Panc1 (cell line): Measurements from ENCODE around the gene USP28.

Experiments
- POLR2AphosphoS5 ChIP-seq: IDR thresholded peaks from 2 replicates; pipeline ENCODE4 v1.6.1; 2012; ENCODE audit warnings: mild to moderate bottlenecking, low read depth, low read length, moderate library complexity
- SIN3A ChIP-seq: IDR thresholded peaks from 2 replicates; pipeline ENCODE4 v1.6.1; 2012; ENCODE audit warnings: low read depth, mild to moderate bottlenecking, low read length, moderate library complexity, borderline replicate concordance; ENCODE audit not compliant: insufficient read depth
- TCF7L2 ChIP-seq: IDR thresholded peaks from 2 replicates; pipeline ENCODE4 v1.6.1; 2011; ENCODE audit warnings: mild to moderate bottlenecking, low read depth, low read length, inconsistent platforms
- TF ChIP-seq, protein P1 (sequence below): fragments of 450-650 bp; IDR thresholded peaks from 2 replicates; pipeline ENCODE4 v1.5.1; 2017; ENCODE audit warnings: mild to moderate bottlenecking
- TF ChIP-seq, protein P2 (sequence below), 2 experiments: IDR thresholded peaks; 2 replicates each; pipeline ENCODE4 v1.6.1; 2011 to 2012; ENCODE audit warnings: low read depth in 2 of 2, control low read depth in 1 of 2, low read length in 1 of 2, mild to moderate bottlenecking in 1 of 2, moderate library complexity in 1 of 2; ENCODE audit not compliant: insufficient read depth in 1 of 2

DNA sequence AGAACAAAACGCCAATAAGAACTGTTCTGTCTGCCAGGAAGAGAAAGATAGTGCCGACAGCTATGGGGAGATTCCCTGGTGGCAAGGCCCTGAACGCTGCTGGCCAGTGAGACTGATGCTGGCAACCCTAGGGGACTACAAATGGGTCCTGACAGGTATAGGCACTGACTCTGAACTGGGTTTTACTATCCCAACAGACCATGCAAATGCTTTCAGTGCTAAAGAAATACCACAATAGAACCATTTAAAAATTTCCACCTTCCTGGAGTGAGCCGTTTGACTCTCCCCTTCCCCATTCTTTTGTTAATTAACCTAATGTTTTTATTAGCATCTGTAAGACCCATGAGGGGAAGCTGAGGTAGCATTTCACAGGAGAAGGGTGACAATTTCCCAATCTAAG is 25.7 kb downstream of the USP28 start:
- TF ChIP-seq, protein P1, sequence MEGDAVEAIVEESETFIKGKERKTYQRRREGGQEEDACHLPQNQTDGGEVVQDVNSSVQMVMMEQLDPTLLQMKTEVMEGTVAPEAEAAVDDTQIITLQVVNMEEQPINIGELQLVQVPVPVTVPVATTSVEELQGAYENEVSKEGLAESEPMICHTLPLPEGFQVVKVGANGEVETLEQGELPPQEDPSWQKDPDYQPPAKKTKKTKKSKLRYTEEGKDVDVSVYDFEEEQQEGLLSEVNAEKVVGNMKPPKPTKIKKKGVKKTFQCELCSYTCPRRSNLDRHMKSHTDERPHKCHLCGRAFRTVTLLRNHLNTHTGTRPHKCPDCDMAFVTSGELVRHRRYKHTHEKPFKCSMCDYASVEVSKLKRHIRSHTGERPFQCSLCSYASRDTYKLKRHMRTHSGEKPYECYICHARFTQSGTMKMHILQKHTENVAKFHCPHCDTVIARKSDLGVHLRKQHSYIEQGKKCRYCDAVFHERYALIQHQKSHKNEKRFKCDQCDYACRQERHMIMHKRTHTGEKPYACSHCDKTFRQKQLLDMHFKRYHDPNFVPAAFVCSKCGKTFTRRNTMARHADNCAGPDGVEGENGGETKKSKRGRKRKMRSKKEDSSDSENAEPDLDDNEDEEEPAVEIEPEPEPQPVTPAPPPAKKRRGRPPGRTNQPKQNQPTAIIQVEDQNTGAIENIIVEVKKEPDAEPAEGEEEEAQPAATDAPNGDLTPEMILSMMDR: no peak
- TF ChIP-seq POLR2AphosphoS5 (no peak), TCF7L2 (no peak), SIN3A (no peak)
- TF ChIP-seq, protein P2, sequence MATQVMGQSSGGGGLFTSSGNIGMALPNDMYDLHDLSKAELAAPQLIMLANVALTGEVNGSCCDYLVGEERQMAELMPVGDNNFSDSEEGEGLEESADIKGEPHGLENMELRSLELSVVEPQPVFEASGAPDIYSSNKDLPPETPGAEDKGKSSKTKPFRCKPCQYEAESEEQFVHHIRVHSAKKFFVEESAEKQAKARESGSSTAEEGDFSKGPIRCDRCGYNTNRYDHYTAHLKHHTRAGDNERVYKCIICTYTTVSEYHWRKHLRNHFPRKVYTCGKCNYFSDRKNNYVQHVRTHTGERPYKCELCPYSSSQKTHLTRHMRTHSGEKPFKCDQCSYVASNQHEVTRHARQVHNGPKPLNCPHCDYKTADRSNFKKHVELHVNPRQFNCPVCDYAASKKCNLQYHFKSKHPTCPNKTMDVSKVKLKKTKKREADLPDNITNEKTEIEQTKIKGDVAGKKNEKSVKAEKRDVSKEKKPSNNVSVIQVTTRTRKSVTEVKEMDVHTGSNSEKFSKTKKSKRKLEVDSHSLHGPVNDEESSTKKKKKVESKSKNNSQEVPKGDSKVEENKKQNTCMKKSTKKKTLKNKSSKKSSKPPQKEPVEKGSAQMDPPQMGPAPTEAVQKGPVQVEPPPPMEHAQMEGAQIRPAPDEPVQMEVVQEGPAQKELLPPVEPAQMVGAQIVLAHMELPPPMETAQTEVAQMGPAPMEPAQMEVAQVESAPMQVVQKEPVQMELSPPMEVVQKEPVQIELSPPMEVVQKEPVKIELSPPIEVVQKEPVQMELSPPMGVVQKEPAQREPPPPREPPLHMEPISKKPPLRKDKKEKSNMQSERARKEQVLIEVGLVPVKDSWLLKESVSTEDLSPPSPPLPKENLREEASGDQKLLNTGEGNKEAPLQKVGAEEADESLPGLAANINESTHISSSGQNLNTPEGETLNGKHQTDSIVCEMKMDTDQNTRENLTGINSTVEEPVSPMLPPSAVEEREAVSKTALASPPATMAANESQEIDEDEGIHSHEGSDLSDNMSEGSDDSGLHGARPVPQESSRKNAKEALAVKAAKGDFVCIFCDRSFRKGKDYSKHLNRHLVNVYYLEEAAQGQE (IDR thresholded peaks at IDR 0.05; ENCODE audit: insufficient read depth in 1 of 2, low read depth in 2 of 2, low read length in 1 of 2): no peak
